GM19324 (cell line): Measurements from ENCODE around the gene ANKS3.

Experiments
- ATAC-seq: cut with Tn5 transposase; IDR thresholded peaks from one replicate; pipeline ENCODE4 v1.9.1; 2021; ENCODE audit warnings: mild to moderate bottlenecking, moderate library complexity; ENCODE audit not compliant: unreplicated experiment, low FRiP score

ANKS3 gene, protein sequence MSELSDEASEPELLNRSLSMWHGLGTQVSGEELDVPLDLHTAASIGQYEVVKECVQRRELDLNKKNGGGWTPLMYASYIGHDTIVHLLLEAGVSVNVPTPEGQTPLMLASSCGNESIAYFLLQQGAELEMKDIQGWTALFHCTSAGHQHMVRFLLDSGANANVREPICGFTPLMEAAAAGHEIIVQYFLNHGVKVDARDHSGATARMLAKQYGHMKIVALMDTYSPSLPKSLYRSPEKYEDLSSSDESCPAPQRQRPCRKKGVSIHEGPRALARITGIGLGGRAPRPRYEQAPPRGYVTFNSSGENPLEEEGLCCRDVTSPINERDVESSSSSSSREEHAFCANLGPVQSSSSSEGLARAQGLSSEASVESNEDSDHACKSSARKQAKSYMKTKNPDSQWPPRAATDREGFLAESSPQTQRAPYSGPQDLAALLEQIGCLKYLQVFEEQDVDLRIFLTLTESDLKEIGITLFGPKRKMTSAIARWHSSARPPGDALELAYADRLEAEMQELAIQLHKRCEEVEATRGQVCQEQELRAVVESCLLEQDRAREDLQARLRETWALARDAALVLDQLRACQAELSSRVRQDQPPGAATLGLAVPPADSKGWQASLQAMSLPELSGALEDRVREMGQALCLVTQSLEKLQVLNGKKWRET

DNA sequence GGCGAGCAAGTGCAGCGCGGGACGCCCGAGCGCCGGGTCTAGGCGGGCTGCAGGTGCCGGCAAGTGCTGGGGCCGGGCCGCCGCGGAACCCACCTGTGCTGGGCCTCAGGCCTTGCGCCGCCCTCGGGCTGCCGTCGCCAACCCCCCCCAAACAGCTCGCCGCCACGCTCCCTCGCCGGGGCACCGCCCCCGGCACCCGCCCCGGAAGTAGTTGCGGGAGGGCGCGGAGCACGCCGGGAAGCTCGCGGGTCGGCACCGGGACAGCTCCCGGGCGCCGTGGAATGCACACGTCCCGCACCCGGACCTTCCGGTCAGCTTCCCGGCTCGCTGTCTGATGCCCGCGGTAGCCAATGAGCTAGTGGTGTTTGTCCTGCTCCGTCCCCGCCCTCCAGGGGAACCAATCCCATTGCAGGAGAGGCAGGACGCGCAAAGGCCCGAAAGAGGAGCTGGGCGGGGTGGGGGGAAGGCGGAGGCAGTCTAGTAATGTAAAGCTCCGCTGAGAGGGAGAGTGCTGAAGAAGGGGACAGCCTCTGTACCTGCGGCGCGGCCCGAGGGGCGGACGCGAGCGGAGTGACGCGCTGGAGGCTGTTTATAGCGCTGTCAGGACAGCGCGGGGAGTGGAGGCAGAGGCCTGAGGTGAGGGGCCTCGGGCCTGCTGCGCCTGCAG is at the start of gene ANKS3, which contains the start of gene DNAAF8:
Gene ANKS3, minus strand, starts transcription at position 209 of the 667 bp plus-strand sequence. CDS start 4,122 bp downstream, outside the sequence.
Gene DNAAF8, plus strand, starts transcription at position 475 of the 667 bp plus-strand sequence. CDS start 1,978 bp downstream, outside the sequence.
- peak; percentile 83 for ATAC-seq

DNA sequence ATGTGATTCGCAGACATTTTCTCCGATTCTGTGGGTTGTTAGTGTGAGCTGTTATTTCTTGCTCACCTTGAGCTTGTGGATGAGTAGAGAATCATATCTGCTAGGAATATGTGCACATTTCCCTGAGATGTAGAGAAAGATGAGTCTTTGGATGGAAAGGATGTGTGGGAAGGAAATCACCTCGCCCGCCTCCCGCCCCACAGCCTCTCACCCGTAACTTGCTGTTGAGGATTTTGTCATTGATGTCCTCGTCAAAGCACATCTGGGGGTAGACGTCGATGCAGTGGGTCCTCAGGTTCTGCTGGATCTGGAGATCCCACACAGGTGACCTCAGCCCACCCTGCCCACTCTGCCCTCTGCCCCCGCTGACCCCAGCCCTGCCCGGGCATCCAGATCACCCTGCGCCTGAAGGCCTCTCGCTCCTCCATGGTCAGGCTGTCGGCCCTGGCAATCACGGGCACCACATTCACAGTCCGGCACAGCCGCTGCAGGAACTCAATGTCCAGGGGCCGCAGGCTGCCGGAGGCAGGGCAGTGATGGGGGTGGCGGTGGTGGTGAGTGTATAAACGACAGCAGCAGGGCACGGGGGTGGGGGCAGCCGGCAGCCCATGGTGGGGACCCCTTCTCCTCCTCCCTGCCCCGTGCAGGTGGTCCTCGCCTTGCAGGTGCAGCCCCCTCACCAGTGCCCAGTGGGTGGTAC is 49.3 kb upstream of the ANKS3 start:
- ATAC-seq: no peak

DNA sequence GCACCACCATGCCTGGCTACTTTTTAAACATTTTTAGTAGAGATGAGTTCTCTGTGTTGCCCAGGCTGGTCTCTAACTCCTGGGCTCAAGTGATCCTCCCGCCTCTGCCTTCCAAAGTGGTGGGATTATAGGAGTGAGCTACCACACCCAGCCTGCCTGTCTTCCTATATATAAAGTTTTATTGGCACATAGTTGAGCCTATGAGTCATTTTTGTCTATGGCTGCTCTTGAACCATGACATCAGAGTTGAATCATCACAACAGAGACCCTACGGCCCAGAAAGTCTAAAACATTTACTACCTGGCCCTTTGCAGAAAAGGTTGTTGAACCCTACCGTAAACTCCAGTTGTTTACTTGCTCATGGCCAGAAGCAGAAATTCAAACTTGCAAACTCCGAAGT is 46.2 kb upstream of the ANKS3 start:
- no peak for ATAC-seq

DNA sequence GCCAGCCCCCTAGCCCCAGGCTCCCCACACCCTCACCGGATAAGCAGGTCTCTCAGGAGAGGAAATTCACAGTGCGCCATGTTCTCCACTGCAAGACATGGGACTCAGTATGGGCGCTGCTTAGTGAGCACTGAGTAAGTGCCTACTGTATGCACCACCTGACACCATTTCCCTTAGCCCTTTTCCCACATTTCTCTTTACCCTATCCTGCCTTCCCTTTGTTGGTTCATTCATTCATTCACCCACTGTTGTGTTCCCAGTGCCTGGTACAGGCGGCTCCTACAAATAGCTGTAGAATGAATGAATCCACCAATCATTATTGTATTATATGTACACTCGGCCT is 44.0 kb upstream of the ANKS3 start:
- no peak for ATAC-seq

DNA sequence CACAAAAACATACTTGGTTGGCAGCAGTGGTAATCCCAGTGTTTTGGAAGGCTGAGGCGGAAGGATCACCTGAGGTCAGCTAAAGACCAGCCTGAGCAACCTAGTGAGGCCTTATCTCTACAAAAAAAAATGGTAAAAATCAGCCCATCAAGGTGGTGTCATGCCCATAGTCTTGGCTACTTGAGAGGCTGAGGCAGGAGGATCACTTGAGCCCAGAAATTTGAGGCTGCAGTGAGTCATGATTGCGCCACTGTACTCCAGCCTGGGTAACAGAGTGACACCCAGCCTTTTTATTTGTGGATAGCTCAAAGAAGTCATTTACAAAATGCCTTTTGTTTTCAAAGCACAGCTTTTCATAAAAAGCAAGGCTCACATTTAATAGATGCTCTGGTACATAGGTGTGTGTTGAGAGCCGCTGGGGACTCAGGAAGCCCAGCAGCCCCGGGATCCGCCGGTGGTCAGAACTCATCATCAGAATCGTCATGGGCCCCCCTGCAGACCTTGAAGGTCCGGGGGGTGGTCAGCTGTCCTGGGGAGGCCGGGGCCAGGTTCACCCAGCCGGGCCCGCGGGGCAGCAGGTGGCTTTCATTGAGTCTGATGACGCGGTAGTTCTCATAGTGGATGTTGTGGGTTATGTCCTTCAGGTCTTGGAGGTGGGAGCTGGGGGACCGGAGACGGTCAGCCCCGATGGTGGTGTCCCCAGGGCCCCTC is 43.4 kb upstream of the ANKS3 start:
- ATAC-seq: no peak

DNA sequence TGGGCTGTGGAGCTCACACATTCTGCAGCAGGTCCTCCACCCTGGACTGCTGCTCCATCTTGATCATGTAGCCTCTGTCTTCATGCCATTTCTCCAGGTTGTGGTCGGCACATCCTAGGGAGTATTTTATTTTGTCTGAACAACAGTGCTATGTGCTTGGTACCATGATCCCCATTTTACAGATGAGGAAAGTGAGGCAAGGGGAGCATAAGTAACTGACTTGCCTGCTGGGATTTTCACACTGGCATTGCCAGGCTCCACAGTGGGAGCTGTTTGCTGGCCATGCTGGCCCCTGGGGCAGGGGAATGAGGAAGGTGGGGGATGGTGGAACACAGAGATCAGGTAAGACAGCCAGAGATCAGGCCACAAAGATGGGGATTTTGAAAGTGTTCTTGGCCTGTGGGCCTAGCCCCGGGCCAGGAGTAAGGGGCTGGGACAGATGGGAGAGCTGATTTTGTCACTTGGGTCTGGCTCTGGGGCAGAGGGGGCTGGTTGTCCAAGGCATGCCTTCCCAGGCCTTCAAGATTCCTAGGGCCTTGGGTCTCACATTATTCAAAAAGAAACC is 42.2 kb upstream of the ANKS3 start:
- ATAC-seq: no peak

DNA sequence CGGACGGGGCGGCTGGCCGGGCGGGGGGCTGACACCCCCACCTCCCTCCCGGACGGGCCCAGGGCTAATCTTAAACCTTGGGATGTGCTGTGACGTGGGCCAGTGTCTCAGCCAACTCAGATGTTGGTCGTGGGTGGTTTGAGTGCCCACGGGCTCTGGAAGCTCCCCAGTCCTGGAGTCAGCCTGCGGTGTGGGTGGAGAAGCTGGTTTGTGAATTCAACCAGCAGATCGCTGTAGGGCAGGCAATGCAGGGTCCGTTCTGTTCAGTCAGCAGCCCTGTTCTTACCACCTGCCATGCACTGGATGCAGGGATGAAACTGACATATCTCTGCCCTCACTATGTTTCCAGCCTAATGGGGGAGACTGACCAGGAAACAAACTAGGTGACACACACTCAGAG is 40.9 kb upstream of the ANKS3 start:
- no peak for ATAC-seq

DNA sequence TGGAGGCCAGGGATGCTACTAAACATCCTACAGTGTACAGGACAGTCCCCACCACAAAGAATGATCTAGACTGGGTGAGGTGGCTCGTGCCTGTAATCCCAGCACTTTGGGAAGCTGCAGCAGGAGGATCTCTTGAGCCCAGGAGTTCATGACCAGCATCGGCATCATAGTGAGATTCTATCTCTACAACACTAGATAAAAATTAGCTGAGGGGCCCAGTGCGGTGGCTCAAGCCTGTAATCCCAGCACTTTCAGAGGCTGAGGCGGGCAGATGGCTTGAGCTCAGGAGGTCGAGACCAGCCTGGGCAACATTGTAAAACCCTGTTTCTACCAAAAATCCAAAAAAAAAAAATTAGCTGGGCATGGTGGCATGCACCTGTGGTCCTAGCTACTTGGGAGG is 38.3 kb upstream of the ANKS3 start:
- ATAC-seq: no peak

DNA sequence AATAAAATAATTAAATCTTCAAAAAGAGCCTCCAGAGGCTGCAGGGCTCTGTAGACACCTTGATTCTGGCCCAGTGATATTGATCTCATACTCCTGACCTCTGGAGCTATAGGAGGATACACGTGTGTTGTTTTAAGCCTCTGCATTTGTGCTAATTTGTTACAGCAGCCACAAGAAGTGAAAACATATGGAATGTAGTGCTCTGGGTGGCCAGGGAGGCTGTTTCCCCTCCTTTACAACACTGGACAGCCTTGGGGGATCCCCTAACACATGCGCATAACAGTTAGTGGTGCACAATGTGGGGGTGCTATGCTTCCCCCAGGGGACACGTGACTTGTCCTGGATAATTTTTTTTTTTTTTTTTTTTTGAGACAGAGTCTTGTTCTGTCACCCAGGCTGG is 37.6 kb upstream of the ANKS3 start:
- no peak for ATAC-seq

DNA sequence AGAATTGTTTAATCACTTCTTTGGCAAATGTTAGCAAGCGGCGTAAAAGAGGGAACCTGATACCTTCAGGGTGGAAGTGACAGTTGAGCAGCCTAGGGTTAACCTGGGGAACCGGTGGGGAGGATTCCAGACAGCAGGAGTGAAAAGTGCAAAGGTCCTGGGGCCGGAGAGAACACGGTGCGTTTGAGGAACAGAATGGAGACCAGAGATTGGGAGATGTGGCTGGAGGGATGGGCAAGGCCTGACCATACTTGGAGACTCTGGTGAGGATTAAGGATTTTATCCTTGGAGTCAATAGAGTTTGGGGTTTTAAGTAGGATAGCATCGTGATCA is 35.2 kb upstream of the ANKS3 start:
- no peak for ATAC-seq

DNA sequence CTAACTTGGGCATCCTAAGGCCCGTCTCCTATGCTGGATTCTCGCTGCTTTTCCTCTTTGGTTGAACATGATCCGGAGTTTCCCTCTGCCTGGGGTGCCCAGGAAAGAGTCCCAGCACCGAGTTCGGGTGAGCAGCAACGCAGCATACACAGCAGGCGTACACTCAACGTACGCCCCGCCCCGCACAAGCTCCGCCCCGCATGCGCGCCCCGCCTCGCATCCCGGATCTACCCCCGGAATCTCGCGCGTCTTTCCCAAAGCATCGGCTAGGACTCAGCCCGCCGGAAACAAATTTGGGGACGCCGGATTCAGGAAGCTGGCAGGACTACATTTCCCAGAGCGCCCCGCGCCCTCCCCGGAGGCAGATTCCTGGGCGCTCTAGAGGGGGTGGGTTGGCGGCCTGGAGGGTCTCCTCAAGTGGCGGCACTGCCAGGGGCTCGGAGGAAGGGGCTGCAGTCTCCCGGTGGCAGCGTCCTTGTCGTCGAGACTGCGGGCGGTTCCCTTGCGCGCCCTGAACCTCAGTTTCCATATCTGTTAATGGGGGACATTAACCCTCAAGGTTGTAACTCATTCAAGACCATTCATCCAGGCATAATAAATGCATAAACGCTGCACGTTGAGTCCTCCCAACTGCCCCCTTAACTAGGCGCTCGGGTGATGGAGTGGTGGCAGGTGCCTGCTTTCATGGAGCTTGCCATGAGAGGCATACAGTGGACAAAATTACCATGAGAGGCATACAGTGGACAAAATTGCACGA is 34.7 kb upstream of the ANKS3 start:
- peak; percentile 69 for ATAC-seq

DNA sequence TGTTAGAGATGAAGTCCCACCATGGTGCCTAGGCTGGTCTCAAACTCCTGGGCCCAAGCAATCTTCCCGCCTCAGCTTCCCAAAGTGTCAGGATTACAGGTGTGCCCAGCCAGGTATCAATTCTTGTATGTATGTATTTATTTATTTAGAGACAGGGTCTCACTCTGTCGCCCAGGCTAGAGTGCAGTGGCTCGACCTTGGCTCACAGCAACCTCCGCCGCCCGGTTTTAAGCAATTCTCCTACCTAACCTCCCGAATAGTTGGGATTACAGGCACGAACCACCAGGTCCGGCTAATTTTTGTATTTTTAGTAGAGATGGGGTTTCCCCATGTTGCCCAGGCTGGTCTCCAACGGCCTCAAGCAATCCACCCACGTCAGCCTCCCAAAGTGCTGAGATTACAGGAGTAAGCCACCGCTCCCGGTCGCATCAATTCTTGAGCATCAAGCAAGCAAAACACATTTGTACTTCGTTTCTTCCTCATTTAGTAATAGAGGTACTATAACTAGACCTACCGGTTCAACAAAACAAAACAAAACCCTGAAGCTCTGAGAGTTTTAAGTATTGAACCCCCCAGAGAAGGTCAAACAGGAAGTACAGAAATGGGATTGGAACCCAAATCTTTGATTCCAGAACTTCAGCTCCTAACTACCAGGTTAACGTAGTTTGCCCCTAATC is 33.9 kb upstream of the ANKS3 start:
- no peak for ATAC-seq

DNA sequence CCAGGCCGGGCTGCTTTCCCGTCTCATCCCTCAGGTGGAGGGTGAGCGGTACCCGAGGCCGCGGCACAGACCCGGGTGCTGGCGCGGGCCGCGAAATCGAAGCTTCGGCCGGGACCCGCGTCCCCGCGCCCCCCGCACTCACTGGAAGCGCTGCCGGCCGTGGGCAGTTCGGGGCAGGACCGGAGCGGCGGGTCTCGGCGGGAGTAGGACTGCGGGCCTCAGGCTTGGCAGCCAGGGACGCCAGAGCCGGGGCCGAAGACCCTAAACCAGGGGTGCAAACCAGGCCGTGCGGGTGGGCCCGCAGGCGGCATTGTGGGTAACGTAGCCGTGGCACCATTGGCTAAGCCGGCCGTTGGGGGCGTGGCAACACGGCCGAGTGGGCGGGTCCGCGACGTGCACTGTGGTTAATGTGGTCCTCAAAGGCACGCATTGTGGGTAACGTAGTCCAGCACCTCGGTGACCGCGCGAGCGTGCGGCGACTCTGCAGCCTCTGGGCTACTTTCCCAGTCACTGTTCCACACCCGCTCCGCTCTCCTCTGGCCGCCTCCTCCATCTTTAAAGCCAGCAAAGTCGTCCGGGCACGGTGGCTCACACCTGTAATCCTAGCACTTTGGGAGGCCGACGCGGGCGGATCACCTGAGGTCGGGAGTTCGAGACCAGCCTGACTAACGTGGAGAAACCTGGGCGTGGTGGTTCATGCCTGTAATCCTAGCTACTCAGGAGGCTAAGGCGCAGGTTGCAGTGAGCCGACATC is 33.0 kb upstream of the ANKS3 start, which contains the start of gene ZNF500:
Gene ZNF500, minus strand, starts transcription at position 288 of the 754 bp plus-strand sequence. CDS start 1,184 bp downstream, outside the sequence.
- peak; percentile 85 for ATAC-seq

DNA sequence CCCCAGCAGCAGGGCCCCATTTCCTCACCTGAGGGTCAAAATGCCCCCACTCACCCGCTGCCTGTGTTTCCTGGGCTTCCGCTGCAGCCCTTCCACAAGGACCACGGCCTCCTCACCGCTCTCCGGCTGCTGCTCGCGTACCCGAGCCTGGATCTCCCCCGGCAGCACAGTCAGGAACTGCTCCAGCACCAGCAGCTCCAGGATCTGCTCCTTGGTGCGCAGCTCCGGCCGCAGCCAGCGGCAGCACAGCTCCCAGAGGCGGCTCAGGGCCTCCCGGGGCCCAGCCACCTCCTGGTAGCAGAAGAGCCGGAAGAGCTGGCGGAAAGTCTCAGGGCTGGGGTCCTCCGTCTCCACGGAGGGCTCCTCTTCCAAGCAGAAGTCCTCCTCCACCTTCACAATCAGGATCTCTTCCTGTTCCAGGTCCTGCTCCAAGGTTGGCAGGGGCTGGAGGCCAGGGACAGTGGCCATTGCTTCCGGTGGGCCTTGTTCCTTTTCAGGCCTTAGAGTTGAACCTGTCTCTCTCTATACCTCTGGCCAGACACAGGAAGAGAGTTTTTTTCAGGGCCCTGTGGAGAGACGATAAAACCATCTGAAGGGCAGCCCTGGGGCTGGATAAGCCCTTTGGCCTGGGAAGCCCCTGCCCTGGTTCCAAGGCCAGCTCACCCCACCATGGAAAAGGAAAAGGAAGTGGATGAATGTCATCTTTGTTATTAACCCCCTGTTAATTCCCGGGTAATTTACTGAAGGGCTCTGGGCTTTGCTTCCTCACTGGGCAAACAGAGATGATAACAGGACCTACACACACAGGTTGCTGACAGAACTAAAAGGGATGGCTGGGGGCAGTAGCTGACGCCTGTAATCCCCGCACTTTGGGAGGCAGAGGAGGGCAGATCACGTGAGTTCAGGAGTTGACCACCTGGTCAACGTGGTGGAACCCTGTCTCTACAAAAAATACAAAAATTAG is 31.7 kb upstream of the ANKS3 start:
- no peak for ATAC-seq

DNA sequence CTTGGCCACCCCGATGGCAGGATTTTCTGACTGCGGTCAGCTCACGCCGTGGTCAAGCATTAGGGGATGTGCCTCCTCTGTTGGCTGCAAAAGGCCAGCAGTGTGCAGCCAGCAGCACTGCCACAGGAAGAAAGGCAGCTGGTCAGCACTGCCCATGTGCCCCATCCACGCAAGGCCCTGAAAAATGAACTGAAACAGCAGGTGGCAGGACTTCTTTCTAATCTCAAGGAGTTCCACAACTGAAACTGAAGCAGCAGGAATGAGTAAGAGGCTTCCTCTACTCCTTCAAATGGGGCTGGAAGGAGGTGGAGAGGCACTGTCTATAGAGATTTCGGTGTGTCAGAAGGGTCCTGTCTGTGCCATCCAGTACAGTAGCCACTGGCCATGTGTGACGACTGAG is 29.7 kb upstream of the ANKS3 start:
- no peak for ATAC-seq

DNA sequence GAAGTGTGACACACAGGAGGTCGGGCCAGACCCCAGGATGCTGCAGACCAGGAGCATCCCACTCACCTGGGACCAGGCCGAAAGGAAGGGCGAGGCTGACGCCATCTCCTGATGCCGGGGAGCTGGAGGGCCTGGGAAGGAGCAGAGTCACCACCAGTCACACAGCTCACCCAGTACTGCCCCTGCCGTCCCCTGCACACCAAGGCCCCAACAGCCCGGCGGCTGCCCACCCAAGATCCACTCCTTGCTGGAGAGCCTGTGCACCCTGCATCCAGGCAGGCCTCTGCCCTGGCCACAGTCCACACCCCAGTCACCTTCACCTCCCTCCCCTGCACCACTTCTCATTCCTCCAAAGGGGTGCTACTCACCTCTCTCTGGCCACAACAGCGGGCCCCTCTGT is 28.1 kb upstream of the ANKS3 start:
- ATAC-seq: no peak
